OCI-LY7 (cell line): ENCODE results near the gene RIN1. TPM values are rescaled to one million over a fixed set of nuclear protein-coding genes. Genes with fewer than 3 reads are reported as not detected.

Experiments
- BruUV-seq: library from RNA; stranded (reverse); fragments of 400-500 nt; replicated peaks from 2 replicates; lab custom pipeline; 2021; lab: Mats Ljungman, UMichigan
- CTCF ChIA-PET: fragments of 300-600 bp; sonication (Branson Sonifier 250); formaldehyde crosslinking; loops from one replicate; lab custom pipeline; 2022; ENCODE audit warnings: antibody characterized with exemption; ENCODE audit not compliant: unreplicated experiment; lab: Charles Lee
- POLR2A ChIA-PET: fragments of 300-600 bp; sonication (Branson Sonifier 250); formaldehyde crosslinking; loops from one replicate; lab custom pipeline; 2022; ENCODE audit warnings: antibody characterized with exemption; lab: Charles Lee
- DNase-seq: peaks from one replicate; pipeline ENCODE4 v3.0.0-alpha.2; 2015; ENCODE audit warnings: low spot score
- H2AFZ ChIP-seq: fragments of 200-600 bp; sonication (generic), shearing (Covaris generic); 2 replicates; pipeline ENCODE4 v1.6.1; 2014; ENCODE audit warnings: mild to moderate bottlenecking, antibody characterized with exemption, low read length, moderate library complexity
- H3K27ac ChIP-seq: fragments of 200-600 bp; sonication (generic); 2 replicates; pipeline ENCODE4 v1.5.1; 2014; ENCODE audit warnings: mixed run types, low read depth, mild to moderate bottlenecking, moderate library complexity, low read length, inconsistent platforms; ENCODE audit not compliant: poor library complexity, severe bottlenecking
- H3K36me3 ChIP-seq: fragments of 200-600 bp; sonication (generic); 2 replicates; pipeline ENCODE4 v1.6.1; 2014; ENCODE audit warnings: mild to moderate bottlenecking, antibody characterized with exemption, low read length, moderate library complexity, mixed read lengths; ENCODE audit not compliant: insufficient read depth
- H3K4me1 ChIP-seq: fragments of 200-600 bp; sonication (generic); 2 replicates; pipeline ENCODE4 v1.5.1; 2014; ENCODE audit warnings: mild to moderate bottlenecking, low read length; ENCODE audit not compliant: insufficient read depth, poor library complexity, severe bottlenecking
- H3K4me2 ChIP-seq: fragments of 200-600 bp; sonication (generic); 2 replicates; pipeline ENCODE4 v1.6.1; 2014; ENCODE audit warnings: mild to moderate bottlenecking, low read length
- H3K4me3 ChIP-seq: fragments of 200-600 bp; sonication (generic); 2 replicates; pipeline ENCODE4 v1.5.1; 2014; ENCODE audit warnings: mild to moderate bottlenecking, low read depth, low read length; ENCODE audit not compliant: poor library complexity, severe bottlenecking
- H3K79me2 ChIP-seq: fragments of 200-600 bp; sonication (generic); 2 replicates; pipeline ENCODE4 v1.6.1; 2016; ENCODE audit warnings: low read depth, mild to moderate bottlenecking, low read length, moderate library complexity, mixed read lengths; ENCODE audit not compliant: insufficient read depth
- H3K9me2 ChIP-seq: fragments of 200-600 bp; sonication (generic); 2 replicates; pipeline ENCODE4 v1.6.1; 2016; ENCODE audit warnings: mild to moderate bottlenecking, low read length, mixed read lengths; ENCODE audit not compliant: insufficient read depth
- H3K9me3 ChIP-seq: fragments of 200-600 bp; sonication (generic); 2 replicates; pipeline ENCODE4 v1.6.1; 2014; ENCODE audit warnings: mild to moderate bottlenecking, mixed run types, low read length, mixed read lengths
- H4K20me1 ChIP-seq: fragments of 200-600 bp; sonication (generic); 2 replicates; pipeline ENCODE4 v1.6.1; 2014; ENCODE audit warnings: mild to moderate bottlenecking, antibody characterized with exemption, low read length, moderate library complexity, mixed read lengths; ENCODE audit not compliant: insufficient read depth
- CTCF ChIP-seq: fragments of 200-600 bp; sonication (generic); conservative IDR thresholded peaks from 2 replicates; pipeline ENCODE4 v1.5.1; 2014; ENCODE audit warnings: mild to moderate bottlenecking, antibody characterized with exemption, low read length, moderate library complexity, mixed read lengths
- EZH2phosphoT487 ChIP-seq: fragments of 200-600 bp; sonication (generic); IDR thresholded peaks from 2 replicates; pipeline ENCODE4 v1.6.1; 2018; ENCODE audit warnings: low read depth, borderline replicate concordance, mild to moderate bottlenecking, mixed run types, antibody characterized with exemption, low read length, moderate library complexity, mixed read lengths
- intact Hi-C: fragments of 100-400 bp; cut with micrococcal nuclease; formaldehyde crosslinking; loops from one replicate; pipeline ENCODE4 v1.10.0; 2022; ENCODE audit not compliant: unreplicated experiment
- total RNA-seq, 2 experiments: library from RNA; depleted of rRNA in 1 of 2; stranded (reverse); fragments of >200 nt in 1 of 2; shearing (Covaris generic) in 1 of 2; gene quantifications; 2 replicates each; pipeline ENCODE4 v1.2.3, GENCODE V29; 2014 to 2022

The RIN1 gene
- total RNA-seq, 2 experiments from 2014 or later, result 1.6 to 2.9 TPM

GRCh38 chr11:66333220-66333877 is 2.9 kb downstream of the RIN1 start:
- no peak overlapping the region for H3K27ac ChIP-seq
- H3K4me2 ChIP-seq, result no peak overlapping the region
- peaks cover 22% of the 10 kb centered on the region for H3K4me1 ChIP-seq
- TF ChIP-seq CTCF, result no peak
- TF ChIP-seq EZH2phosphoT487, result no peak
- no TSS peak for BruUV-seq
- no peak overlapping the region for H3K4me3 ChIP-seq
- ChIA-PET CTCF (no interaction called here), POLR2A (interaction anchor here (0.5 kb wide), 1 partner anchor 696 kb away, joined by 3 read pairs; the partner anchor contains the start of gene SIPA1)
- intact Hi-C loops, result no loop called here
- H2AFZ ChIP-seq, result no peak overlapping the region
- no peaks in the 10 kb centered on the region for H3K9me2 ChIP-seq
- no peaks in the 10 kb centered on the region for H3K79me2 ChIP-seq
- H3K9me3 ChIP-seq, result no peaks in the 10 kb centered on the region
- H4K20me1 ChIP-seq, result no peaks in the 10 kb centered on the region
- peaks cover 18% of the 10 kb centered on the region for H3K36me3 ChIP-seq
- DNase-seq, result no peak

- no TSS peak for BruUV-seq
- H3K4me3 ChIP-seq, result no peak overlapping the region
- no peak overlapping the region for H2AFZ ChIP-seq
- CTCF ChIA-PET, result no interaction called here
- peaks cover 30% of the 10 kb centered on the region for H3K4me1 ChIP-seq
- no peak for TF ChIP-seq CTCF
- no peak overlapping the region for H3K27ac ChIP-seq
- intact Hi-C loops, result no loop called here
- no peaks in the 10 kb centered on the region for H4K20me1 ChIP-seq
- H3K79me2 ChIP-seq, result no peaks in the 10 kb centered on the region
- no peaks in the 10 kb centered on the region for H3K9me3 ChIP-seq
- DNase-seq, result no peak
- H3K4me2 ChIP-seq, result no peak overlapping the region
- peaks cover 11% of the 10 kb centered on the region for H3K36me3 ChIP-seq
- no peaks in the 10 kb centered on the region for H3K9me2 ChIP-seq
- POLR2A ChIA-PET, result interaction anchor here (1.2 kb wide), 1 partner anchor 20 kb away, joined by 4 read pairs; no protein-coding TSS in a partner anchor
Measured at GRCh38 chr11:66332371-66333219, 3.6 kb downstream of the RIN1 start.
